SK-N-MC (cell line): Measurements from ENCODE around the gene XCR1.

Experiments
- EZH2 ChIP-seq: fragments of 200-600 bp; sonication (generic); IDR thresholded peaks from one replicate; pipeline ENCODE4 v1.6.1; 2017; ENCODE audit warnings: antibody characterized with exemption
- POLR2AphosphoS5 ChIP-seq: IDR thresholded peaks from 2 replicates; pipeline ENCODE4 v1.6.1; 2012; ENCODE audit warnings: mild to moderate bottlenecking, low read depth, low read length, borderline replicate concordance

- no peak for TF ChIP-seq EZH2
- TF ChIP-seq POLR2AphosphoS5 = no peak
Observed at GRCh38 chr3:46065750-46066256, 38.5 kb upstream of the XCR1 start.
